HG02852 (cell line): Measurements from ENCODE around the gene MED25.
"Not testable (repeated sequence)": the region's sequence is repeated elsewhere in the genome, so short reads cannot be mapped to it uniquely, and the experiment has no call there.

Experiments
- ATAC-seq: cut with Tn5 transposase; IDR thresholded peaks from one replicate; pipeline ENCODE4 v1.9.1; 2021; ENCODE audit warnings: mild to moderate bottlenecking, moderate library complexity; ENCODE audit not compliant: unreplicated experiment

MED25 gene

GRCh38 chr19:49812997-49813861 lies 4.9 kb upstream of the MED25 start, which contains the start of gene FUZ:
FUZ (minus strand) TSS chr19:49813292; CDS start chr19:49813106, 186 bp downstream.
- peak; percentile 47 for ATAC-seq

GRCh38 chr19:49814010-49814409 lies 4.1 kb upstream of the MED25 start:
- ATAC-seq: no peak

GRCh38 chr19:49816590-49816989 lies 1.5 kb upstream of the MED25 start:
- ATAC-seq: no peak

DNA sequence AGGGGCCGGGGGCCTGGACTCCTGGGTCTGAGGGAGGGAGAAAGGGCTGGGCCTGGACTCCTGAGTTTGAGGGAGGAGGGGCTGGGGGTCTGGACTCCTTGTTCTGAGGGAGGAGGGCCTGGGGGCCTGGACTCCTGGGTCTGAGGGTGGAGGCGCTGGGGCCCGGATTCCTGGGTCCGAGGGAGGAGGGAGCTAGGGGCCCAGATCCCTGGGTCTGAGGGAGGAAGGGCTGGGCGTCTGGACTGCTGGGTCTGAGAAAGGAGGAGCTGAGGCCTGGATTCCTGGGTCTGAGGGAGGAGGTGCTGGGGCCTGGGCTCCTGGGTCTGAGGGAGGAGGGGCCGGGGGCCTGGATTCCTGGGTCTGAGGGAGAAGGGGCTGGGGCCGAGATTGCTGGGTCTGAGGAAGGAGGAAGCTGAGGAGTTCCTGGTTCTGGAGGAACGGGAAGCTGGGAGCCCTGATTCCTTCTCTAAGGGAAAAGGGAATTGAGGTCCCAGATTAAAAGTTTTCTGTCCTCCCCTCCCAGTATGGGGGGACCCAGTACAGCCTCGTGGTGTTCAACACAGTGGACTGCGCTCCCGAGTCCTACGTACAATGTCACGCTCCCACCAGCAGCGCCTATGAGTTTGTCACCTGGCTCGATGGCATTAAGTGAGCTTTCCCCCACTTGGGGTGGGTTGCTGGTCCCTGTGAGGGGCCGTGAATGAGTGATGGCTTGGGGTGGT lies 721 bp downstream of the MED25 start:
- ATAC-seq: no peak

- ATAC-seq: not testable (repeated sequence)
Observed at GRCh38 chr19:49819452-49820115, 1.5 kb downstream of the MED25 start.

- ATAC-seq: no peak
Observed at GRCh38 chr19:49820125-49820524, 2.0 kb downstream of the MED25 start.

DNA sequence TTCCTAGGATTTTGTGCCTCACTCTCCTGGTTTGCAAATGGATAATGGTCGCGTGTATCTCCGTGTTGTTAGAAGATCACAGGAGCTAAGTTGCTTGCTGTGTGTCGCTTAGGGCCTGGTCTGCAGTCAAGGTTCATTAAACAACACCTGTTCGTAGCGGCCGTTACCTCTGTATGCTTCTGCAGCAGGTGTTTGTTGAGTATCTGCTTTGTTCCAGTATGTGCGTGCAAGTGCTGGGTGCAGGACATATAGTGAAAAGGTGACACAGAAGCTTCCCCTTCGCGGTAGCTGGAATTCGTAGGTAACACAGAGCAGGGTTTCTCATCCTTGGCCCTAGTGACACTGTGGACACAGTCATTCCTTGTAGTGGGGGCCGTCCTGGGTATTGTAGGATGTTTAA lies 5.4 kb downstream of the MED25 start:
- ATAC-seq: no peak

- no peak for ATAC-seq
Observed at GRCh38 chr19:49824662-49825061, 6.6 kb downstream of the MED25 start.

GRCh38 chr19:49827034-49827433 lies 8.9 kb downstream of the MED25 start:
- no peak for ATAC-seq

DNA sequence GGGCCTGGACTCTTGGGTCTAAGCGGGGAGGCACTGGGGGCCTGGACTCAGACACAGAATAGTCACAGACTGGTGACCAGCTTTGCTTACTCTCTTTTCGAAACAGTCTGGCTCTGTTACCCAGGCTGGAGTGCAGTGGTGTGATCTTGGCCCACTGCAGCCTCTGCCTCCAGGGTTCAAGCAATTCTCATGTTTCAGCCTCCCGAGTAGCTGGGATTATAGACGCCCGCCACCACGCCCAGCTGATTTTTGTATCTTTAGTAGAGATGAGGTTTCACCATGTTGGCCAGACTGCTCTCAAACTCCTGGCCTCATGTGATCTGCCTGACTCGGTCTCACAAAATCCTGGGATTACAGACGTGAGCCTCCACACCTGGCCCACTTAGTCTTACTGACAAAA lies 11.1 kb downstream of the MED25 start:
- no peak for ATAC-seq

DNA sequence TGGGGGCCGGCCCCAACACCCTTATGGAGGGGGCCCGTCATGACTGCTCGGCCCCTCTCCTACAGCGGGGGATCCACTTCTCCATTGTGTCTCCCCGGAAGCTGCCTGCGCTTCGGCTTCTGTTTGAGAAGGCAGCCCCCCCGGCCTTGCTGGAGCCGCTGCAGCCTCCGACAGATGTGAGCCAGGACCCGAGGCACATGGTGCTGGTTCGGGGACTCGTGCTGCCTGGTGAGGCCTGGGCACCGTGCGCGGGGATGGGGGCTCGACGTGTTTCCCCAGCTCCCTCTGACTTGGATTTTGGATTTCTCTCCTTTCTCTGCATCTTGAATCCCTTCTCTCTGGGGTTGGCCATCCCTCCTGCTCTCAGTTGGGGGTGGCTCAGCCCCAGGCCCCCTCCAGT lies 11.6 kb downstream of the MED25 start:
- ATAC-seq: no peak

- no peak for ATAC-seq
Observed at GRCh38 chr19:49830766-49831165, 12.7 kb downstream of the MED25 start.

- ATAC-seq: no peak
Observed at GRCh38 chr19:49831592-49831991, 13.5 kb downstream of the MED25 start.

GRCh38 chr19:49832556-49832955 lies 14.5 kb downstream of the MED25 start:
- ATAC-seq: no peak

DNA sequence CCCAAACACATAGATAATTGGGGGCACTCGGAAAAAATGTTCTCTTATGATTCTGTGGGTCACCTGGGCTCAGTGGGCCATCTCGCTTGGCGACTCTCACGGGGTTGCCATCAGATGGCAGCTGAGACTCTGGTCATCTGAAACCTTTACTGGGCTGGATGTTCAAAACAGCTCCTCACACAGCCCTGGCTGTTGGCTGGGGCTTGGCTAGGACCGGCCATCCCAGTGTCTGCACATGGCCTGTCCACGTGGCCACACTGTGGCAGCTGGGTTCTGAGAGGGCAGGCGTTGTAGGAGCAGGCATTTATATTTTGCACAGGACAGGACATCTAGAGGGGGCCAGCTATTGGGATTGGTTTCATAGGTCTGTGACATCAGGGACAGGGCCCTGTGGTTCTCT lies 15.5 kb downstream of the MED25 start:
- no peak for ATAC-seq

DNA sequence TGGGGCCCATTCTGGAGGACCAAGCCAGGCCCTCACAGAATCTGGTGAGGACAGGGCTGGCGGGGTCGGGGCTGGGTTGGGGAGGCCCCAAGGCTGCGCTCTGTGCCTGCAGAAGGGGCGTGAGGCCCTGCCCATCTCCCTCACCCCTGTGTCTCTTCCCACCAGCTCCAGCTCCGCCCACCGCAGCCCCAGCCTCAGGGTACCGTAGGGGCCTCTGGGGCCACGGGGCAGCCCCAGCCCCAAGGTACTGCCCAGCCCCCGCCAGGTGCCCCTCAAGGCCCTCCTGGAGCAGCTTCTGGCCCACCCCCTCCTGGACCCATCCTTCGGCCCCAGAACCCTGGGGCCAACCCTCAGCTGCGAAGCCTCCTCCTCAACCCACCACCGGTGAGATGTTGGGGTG lies 17.5 kb downstream of the MED25 start:
- ATAC-seq: no peak

GRCh38 chr19:49836176-49837008 lies 18.3 kb downstream of the MED25 start:
- no peak for ATAC-seq

- ATAC-seq: no peak
Observed at GRCh38 chr19:49837009-49837310, 18.9 kb downstream of the MED25 start.

DNA sequence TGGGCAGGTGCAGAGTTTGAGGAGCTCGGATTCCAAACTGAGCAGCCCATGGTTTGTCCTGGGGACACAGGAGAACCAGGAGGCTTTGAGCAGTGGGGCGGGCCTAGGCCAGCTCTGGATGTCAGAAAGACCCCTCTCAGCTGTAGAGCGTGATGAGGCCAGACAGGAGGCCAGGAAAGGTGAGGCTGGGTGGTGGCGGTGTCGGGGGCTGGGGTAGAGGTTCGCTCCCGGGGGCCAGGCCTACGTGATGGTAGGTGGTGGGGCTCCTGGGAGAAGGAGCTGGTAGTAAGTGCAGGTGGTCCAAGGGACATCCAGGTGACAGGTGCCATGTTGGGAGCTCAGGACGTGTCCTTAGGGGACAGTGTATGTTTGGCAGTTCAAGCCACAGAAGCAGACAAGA lies 19.3 kb downstream of the MED25 start:
- no peak for ATAC-seq

DNA sequence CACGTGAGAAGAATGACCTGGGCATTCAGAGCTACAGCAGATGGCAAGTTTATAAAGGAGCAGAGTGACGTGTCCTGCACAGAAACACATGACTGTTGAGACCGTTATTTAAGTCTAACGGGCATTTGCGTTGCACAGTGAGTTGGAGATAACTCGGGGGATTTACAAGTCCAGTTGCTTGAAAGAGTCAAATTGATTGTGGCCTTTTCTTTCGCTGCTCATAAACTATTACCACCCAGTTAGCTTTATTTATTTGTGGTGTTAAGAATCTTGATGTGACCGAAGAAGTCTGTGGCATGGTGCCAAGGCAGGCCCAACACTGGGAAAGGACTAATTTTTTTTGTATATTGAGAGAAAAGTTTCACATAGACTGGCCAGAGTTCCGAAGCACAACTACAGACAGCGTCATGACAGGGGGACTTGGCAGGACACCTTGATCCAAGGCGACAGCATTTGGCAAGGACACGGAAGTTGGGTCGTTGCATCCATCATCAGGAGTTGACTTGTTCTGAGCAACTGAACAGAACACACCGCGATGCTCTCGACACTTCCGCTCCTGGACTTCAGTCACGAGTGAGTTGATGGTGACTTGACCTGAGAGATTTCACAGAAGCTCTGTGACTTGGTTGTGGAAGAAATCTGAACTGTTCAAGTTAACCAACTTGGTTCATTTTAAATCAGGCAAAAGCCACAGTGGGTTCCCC lies 20.9 kb downstream of the MED25 start:
- no peak for ATAC-seq
